Measurements from ENCODE around the gene JAK1. TPM values are rescaled to one million over a fixed set of nuclear protein-coding genes. Genes with fewer than 3 reads are reported as not detected.

The JAK1 gene
- total and polyA plus RNA-seq, 3 donors from 2014 or later: 100 to 142 (median 117) TPM

DNA sequence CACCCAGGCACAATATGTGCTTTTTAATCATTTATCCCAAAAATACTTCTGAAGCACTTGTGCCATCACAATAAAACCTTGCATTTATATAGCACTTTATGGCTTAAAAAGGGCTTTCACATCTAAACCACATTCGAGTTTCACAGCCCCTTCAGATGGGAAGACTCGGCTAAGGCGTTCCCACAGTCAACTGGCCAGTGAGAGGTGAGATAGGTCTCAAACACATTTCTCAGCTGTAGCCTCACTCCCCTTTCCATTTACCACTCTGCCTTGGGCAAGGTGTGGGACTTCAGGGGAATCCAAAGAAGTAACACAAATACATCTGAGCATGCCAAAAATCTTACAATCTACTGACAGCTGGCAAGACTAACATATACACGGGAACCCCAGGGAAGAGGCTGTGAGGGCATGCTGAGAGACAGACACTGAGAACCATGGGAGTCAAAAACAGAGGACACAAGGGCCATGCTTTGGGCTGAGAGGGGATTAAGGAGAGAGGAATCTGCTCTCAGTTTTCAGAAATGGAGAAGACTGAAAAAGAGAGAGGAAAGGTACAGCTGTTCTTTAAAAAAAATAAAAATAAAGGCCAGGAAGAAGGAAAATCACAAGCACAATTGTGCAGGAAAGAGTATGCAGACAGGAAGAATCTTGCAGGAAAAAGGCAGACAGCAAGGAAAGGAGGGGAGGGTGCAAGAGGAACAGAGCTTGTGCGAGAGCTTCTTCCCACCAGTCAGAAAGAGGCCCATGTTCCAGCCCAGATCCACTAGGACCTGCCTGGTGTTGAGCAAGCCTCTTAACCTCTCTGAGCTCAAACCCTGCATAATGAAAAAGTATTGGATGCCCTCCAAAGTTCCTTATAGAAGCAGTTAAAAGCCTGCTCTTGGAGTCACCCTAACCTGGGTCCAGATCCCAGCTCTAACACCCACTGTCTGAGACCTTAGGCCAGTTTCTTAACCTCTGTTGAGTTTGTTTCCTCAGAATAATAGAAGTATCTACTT lies 73.5 kb downstream of the JAK1 start:
- Histone ChIP-seq H3K27me3 (no peaks in the 10 kb centered on the region), H3K4me1 (peaks cover 32% of the 10 kb centered on the region), H3K4me3 (no peak overlapping the region), H3K36me3 (ENCODE audit: low read depth, missing control alignments) (no peaks in the 10 kb centered on the region), H3K27ac (no peak overlapping the region), H3K9me3 (no peaks in the 10 kb centered on the region)
- 71 to 80% methylated on average over 5 of the region's 5 CpGs for WGBS, 2 donors
- DNase-seq: no peak
- intact Hi-C loops (cut with DNase I; ENCODE audit: low total_unique reads): no loop called here
- TF ChIP-seq, protein P1, sequence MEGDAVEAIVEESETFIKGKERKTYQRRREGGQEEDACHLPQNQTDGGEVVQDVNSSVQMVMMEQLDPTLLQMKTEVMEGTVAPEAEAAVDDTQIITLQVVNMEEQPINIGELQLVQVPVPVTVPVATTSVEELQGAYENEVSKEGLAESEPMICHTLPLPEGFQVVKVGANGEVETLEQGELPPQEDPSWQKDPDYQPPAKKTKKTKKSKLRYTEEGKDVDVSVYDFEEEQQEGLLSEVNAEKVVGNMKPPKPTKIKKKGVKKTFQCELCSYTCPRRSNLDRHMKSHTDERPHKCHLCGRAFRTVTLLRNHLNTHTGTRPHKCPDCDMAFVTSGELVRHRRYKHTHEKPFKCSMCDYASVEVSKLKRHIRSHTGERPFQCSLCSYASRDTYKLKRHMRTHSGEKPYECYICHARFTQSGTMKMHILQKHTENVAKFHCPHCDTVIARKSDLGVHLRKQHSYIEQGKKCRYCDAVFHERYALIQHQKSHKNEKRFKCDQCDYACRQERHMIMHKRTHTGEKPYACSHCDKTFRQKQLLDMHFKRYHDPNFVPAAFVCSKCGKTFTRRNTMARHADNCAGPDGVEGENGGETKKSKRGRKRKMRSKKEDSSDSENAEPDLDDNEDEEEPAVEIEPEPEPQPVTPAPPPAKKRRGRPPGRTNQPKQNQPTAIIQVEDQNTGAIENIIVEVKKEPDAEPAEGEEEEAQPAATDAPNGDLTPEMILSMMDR (IDR thresholded peaks at IDR 0.05): no peak
- no peak for TF ChIP-seq POLR2A (IDR thresholded peaks at IDR 0.05)

DNA sequence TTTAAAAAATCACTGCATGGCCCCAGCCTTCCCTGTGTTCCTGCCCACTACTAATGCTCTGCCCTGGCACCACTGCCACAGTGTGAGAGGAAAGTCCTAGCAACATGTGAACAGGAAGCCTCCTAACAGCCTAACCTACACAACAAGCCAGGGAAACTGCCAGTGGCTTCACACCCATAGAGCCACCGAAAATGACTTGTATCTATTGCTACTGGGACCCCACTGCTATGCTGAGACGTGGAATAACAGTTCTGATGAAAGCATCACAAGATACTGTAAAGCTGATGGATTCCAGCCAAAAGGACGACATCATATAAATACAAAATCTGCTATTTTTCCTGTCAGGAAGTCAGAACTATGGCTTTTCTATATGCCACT lies 74.9 kb downstream of the JAK1 start:
- intact Hi-C loops (cut with DNase I; ENCODE audit: low total_unique reads): no loop called here
- H3K36me3 ChIP-seq (ENCODE audit: low read depth, missing control alignments): no peaks in the 10 kb centered on the region
- no peak overlapping the region for H3K27ac ChIP-seq
- no peaks in the 10 kb centered on the region for H3K27me3 ChIP-seq
- WGBS, 2 donors: 31 to 49% methylated on average over 3 of the region's 3 CpGs
- no peak for TF ChIP-seq POLR2A (IDR thresholded peaks at IDR 0.05)
- TF ChIP-seq, protein P1 (IDR thresholded peaks at IDR 0.05): no peak
- peaks cover 23% of the 10 kb centered on the region for H3K4me1 ChIP-seq
- no peak overlapping the region for H3K4me3 ChIP-seq
- H3K9me3 ChIP-seq: no peaks in the 10 kb centered on the region
- DNase-seq: no peak

DNA sequence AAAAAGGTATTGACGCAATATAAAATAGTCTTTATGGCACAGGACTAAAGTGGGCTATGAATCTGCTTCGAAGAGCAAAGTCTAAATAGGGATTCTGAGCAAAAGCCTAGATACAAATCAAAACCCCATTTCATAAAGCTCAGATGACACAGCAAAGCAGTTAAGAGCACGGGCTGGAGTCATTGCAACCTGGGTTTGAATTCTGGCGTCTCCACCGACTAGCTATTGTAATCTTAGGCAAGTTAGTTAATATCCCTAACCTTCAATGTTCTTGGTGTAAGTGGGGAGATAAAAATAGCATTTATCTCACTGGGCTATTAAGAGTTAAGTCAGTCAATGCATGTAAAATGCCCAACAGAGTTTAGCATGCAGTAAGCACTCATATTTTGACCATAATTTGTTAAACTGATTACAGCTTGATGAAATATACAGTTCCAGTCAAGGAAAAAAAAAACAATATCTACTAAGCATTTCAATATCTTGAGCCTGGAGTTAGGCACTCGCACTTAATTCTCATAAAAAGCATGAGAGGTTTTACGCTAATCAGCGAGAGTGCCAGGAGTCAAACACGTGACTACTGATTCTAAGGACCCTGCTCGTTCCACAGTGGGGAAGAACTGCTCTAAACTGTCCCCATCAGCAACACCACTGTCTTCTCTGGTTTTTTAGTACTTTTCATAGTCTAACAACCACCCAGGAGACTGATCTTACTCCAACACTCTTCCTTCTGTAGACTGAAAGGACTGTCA lies 75.5 kb downstream of the JAK1 start:
- no peak for TF ChIP-seq POLR2A (IDR thresholded peaks at IDR 0.05)
- TF ChIP-seq, protein P1 (IDR thresholded peaks at IDR 0.05): no peak
- no peak overlapping the region for H3K27ac ChIP-seq
- H3K4me3 ChIP-seq: no peak overlapping the region
- H3K27me3 ChIP-seq: no peaks in the 10 kb centered on the region
- no peaks in the 10 kb centered on the region for H3K9me3 ChIP-seq
- intact Hi-C loops (cut with DNase I; ENCODE audit: low total_unique reads): no loop called here
- 67 to 80% methylated on average over 10 of the region's 10 CpGs for WGBS, 2 donors
- peaks cover 23% of the 10 kb centered on the region for H3K4me1 ChIP-seq
- no peaks in the 10 kb centered on the region for H3K36me3 ChIP-seq (ENCODE audit: low read depth, missing control alignments)
- peak; percentile 42 for DNase-seq

DNA sequence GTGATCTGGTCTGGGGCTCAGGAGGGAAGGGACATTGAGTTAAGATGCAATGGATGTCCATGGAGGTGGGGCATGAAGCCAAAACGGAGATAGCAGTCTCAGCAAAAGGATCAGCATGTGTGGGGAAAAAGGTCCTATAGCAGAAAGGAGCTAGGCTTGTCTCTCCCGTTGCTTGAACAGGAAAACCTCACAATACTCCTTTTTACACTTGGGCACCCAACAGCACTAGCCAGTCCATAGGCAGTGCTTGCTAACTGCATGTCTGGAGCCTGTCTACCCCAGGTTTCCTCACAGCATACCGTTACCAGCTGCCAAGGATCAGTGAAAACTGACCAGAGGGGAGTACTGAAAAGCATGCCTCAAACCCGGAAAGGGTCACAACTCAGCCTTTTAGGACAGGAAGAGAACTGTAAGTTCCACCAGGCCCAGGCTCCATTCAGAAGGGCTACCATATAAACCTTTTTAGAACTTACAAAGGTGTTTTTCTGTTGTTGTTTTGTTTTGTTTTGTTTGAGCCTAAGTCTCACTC lies 78.6 kb downstream of the JAK1 start:
- intact Hi-C loops (cut with DNase I; ENCODE audit: low total_unique reads): no loop called here
- no peak for DNase-seq
- no peaks in the 10 kb centered on the region for H3K27me3 ChIP-seq
- 72 to 77% methylated on average over 4 of the region's 4 CpGs for WGBS, 2 donors
- no peak overlapping the region for H3K27ac ChIP-seq
- H3K36me3 ChIP-seq (ENCODE audit: low read depth, missing control alignments): no peaks in the 10 kb centered on the region
- TF ChIP-seq, protein P1 (IDR thresholded peaks at IDR 0.05): no peak
- no peak for TF ChIP-seq POLR2A (IDR thresholded peaks at IDR 0.05)
- H3K4me3 ChIP-seq: no peak overlapping the region
- no peaks in the 10 kb centered on the region for H3K9me3 ChIP-seq
- peaks cover 23% of the 10 kb centered on the region for H3K4me1 ChIP-seq
